K562 (cell line): ENCODE results near the gene KHDC1. TPM values are rescaled to one million over a fixed set of nuclear protein-coding genes. Genes with fewer than 3 reads are reported as not detected.

Experiments
- ARHGAP35 ChIP-seq: fragments of 450-650 bp; IDR thresholded peaks from 2 replicates; pipeline ENCODE4 v1.6.1; 2018; ENCODE audit not compliant: partially characterized antibody
- ATF1 ChIP-seq, 2 experiments: fragments of 450-650 bp in 1 of 2; IDR thresholded peaks; 2 replicates each; pipeline ENCODE4 v1.6.1; 2016; ENCODE audit warnings: missing compliant biosample characterization in 1 of 2, missing genetic modification characterization in 1 of 2
- HMG20A ChIP-seq: fragments of 450-650 bp; formaldehyde crosslinking; conservative IDR thresholded peaks from 2 replicates; pipeline ENCODE4 v1.4.0; 2020; ENCODE audit warnings: mild to moderate bottlenecking, mixed read lengths
- MTA3 ChIP-seq: fragments of 450-650 bp; formaldehyde crosslinking; IDR thresholded peaks from 2 replicates; pipeline ENCODE4 v1.6.1; 2017; ENCODE audit warnings: mild to moderate bottlenecking, borderline replicate concordance
- NCOR1 ChIP-seq: fragments of 450-650 bp; IDR thresholded peaks from 2 replicates; pipeline ENCODE4 v1.6.1; 2016; ENCODE audit warnings: mild to moderate bottlenecking, moderate library complexity
- NFE2 ChIP-seq: IDR thresholded peaks from 2 replicates; pipeline ENCODE4 v1.6.1; 2014; ENCODE audit warnings: antibody characterized with exemption, low read depth
- POLR2AphosphoS5 ChIP-seq: IDR thresholded peaks from 2 replicates; pipeline ENCODE4 v1.6.1; 2011; ENCODE audit warnings: mild to moderate bottlenecking, low read depth, low read length, moderate library complexity; ENCODE audit not compliant: control insufficient read depth, insufficient read depth
- SMARCA4 ChIP-seq: fragments of 450-650 bp; IDR thresholded peaks from 2 replicates; pipeline ENCODE4 v1.6.1; 2016
- ZNF75A ChIP-seq: fragments of 450-650 bp; formaldehyde crosslinking; IDR thresholded peaks from 2 replicates; pipeline ENCODE4 v1.4.0; 2020; ENCODE audit warnings: mild to moderate bottlenecking
- ZZZ3 ChIP-seq: fragments of 450-650 bp; IDR thresholded peaks from 2 replicates; pipeline ENCODE4 v1.6.1; 2016; ENCODE audit warnings: antibody characterized with exemption, mild to moderate bottlenecking, moderate library complexity
- polyA plus RNA-seq, 8 experiments: library from polyadenylated mRNA; depleted of rRNA in 4 of 8; stranded (reverse) in 5 of 8; unstranded in 3 of 8; fragments of >200 nt; fragmentation: Nextera tagmentation in 2 of 8; fragmentation: Illumina TruSeq in 1 of 8; extraction: Ambion mirVana in 2 of 8; extraction: Trizol in 1 of 8; gene quantifications; 2 replicates each; pipeline versions ENCODE4 v1.2.1 to v1.2.3, GENCODE V29; 2011 to 2014; ENCODE audit warnings: inconsistent platforms in 1 of 8, missing spikeins in 1 of 8
- total RNA-seq, 7 experiments: library from RNA; depleted of rRNA in 6 of 7; stranded (reverse); fragments of >200 nt in 6 of 7; fragmentation: Illumina TruSeq in 2 of 7; extraction: Trizol in 2 of 7; gene quantifications; 2 replicates each; pipeline versions ENCODE4 v1.2.1 to v1.2.3, GENCODE V29; 2011 to 2021; ENCODE audit warnings: low replicate concordance in 1 of 7
- TF ChIP-seq, protein P1 (sequence below): fragments of 450-650 bp; IDR thresholded peaks from 2 replicates; pipeline ENCODE4 v1.6.1; 2016; ENCODE audit warnings: mild to moderate bottlenecking, moderate library complexity
- TF ChIP-seq, protein P2 (sequence below): sonication (generic); formaldehyde crosslinking; IDR thresholded peaks from 2 replicates; pipeline ENCODE4 v1.8.0; 2022; ENCODE audit warnings: mild to moderate bottlenecking, missing genetic modification reagents

KHDC1 gene
- total and polyA plus RNA-seq, 9 of the 15 experiments (the other 6 are each of a cell fraction or from before 2014, with no cell fraction given): 2.5 to 19.5 (median 8.0) TPM

DNA sequence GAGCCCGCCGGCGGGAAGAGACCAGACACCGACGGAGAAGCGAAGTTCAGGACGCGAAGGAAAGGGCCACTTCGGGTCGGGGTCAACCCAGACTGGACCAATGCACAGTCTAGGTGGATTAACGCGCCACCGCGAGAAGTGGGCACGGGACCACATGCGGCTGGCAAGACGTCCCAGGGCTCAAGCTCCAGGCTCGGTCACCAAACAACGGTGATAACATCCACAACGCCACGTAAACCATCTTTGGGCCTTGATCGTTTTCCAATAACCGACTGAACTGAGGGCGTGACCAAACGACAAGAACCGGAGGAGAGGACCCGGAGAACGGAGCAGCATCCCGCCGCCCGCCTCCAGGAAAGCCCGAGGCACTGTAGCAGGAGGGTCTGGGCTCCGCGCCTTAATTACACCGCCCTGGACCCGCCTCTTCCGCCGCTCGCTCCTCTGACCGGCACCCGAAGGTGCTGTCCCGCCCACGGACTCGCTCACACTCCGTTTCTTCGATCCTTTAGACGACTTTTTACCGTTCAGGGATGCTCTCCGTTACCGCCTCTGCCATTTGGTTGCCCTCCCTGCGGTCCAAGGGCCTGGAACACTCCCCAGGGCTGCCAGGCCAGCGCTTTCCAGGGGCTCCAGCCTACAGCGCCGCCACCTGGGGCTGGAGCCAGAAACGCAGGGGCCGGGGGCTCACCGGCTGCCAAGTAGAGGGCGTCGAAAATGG is 46.9 kb upstream of the KHDC1 start (continued):
- TF ChIP-seq, protein P1, sequence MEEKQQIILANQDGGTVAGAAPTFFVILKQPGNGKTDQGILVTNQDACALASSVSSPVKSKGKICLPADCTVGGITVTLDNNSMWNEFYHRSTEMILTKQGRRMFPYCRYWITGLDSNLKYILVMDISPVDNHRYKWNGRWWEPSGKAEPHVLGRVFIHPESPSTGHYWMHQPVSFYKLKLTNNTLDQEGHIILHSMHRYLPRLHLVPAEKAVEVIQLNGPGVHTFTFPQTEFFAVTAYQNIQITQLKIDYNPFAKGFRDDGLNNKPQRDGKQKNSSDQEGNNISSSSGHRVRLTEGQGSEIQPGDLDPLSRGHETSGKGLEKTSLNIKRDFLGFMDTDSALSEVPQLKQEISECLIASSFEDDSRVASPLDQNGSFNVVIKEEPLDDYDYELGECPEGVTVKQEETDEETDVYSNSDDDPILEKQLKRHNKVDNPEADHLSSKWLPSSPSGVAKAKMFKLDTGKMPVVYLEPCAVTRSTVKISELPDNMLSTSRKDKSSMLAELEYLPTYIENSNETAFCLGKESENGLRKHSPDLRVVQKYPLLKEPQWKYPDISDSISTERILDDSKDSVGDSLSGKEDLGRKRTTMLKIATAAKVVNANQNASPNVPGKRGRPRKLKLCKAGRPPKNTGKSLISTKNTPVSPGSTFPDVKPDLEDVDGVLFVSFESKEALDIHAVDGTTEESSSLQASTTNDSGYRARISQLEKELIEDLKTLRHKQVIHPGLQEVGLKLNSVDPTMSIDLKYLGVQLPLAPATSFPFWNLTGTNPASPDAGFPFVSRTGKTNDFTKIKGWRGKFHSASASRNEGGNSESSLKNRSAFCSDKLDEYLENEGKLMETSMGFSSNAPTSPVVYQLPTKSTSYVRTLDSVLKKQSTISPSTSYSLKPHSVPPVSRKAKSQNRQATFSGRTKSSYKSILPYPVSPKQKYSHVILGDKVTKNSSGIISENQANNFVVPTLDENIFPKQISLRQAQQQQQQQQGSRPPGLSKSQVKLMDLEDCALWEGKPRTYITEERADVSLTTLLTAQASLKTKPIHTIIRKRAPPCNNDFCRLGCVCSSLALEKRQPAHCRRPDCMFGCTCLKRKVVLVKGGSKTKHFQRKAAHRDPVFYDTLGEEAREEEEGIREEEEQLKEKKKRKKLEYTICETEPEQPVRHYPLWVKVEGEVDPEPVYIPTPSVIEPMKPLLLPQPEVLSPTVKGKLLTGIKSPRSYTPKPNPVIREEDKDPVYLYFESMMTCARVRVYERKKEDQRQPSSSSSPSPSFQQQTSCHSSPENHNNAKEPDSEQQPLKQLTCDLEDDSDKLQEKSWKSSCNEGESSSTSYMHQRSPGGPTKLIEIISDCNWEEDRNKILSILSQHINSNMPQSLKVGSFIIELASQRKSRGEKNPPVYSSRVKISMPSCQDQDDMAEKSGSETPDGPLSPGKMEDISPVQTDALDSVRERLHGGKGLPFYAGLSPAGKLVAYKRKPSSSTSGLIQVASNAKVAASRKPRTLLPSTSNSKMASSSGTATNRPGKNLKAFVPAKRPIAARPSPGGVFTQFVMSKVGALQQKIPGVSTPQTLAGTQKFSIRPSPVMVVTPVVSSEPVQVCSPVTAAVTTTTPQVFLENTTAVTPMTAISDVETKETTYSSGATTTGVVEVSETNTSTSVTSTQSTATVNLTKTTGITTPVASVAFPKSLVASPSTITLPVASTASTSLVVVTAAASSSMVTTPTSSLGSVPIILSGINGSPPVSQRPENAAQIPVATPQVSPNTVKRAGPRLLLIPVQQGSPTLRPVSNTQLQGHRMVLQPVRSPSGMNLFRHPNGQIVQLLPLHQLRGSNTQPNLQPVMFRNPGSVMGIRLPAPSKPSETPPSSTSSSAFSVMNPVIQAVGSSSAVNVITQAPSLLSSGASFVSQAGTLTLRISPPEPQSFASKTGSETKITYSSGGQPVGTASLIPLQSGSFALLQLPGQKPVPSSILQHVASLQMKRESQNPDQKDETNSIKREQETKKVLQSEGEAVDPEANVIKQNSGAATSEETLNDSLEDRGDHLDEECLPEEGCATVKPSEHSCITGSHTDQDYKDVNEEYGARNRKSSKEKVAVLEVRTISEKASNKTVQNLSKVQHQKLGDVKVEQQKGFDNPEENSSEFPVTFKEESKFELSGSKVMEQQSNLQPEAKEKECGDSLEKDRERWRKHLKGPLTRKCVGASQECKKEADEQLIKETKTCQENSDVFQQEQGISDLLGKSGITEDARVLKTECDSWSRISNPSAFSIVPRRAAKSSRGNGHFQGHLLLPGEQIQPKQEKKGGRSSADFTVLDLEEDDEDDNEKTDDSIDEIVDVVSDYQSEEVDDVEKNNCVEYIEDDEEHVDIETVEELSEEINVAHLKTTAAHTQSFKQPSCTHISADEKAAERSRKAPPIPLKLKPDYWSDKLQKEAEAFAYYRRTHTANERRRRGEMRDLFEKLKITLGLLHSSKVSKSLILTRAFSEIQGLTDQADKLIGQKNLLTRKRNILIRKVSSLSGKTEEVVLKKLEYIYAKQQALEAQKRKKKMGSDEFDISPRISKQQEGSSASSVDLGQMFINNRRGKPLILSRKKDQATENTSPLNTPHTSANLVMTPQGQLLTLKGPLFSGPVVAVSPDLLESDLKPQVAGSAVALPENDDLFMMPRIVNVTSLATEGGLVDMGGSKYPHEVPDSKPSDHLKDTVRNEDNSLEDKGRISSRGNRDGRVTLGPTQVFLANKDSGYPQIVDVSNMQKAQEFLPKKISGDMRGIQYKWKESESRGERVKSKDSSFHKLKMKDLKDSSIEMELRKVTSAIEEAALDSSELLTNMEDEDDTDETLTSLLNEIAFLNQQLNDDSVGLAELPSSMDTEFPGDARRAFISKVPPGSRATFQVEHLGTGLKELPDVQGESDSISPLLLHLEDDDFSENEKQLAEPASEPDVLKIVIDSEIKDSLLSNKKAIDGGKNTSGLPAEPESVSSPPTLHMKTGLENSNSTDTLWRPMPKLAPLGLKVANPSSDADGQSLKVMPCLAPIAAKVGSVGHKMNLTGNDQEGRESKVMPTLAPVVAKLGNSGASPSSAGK: peak; percentile 89
- TF ChIP-seq ZNF75A (CRISPR knock-in tag) (no peak), POLR2AphosphoS5 (peak; percentile 58; the same call in 1 of the 2 replicates), ZZZ3 (peak; percentile 29; the same call in 1 of the 2 replicates), SMARCA4 (peak; percentile 61), NFE2 (no peak), ATF1 (CRISPR knock-in tag; IDR thresholded peaks at IDR 0.05) (no peak), ATF1 (tag; IDR thresholded peaks at IDR 0.05) (peak; percentile 55; the same call in 1 of the 2 replicates), ARHGAP35 (no peak), MTA3 (peak; percentile 63; the same call in 1 of the 2 replicates), NCOR1 (no peak), HMG20A (CRISPR knock-in tag) (no peak)
- TF ChIP-seq, protein P2, sequence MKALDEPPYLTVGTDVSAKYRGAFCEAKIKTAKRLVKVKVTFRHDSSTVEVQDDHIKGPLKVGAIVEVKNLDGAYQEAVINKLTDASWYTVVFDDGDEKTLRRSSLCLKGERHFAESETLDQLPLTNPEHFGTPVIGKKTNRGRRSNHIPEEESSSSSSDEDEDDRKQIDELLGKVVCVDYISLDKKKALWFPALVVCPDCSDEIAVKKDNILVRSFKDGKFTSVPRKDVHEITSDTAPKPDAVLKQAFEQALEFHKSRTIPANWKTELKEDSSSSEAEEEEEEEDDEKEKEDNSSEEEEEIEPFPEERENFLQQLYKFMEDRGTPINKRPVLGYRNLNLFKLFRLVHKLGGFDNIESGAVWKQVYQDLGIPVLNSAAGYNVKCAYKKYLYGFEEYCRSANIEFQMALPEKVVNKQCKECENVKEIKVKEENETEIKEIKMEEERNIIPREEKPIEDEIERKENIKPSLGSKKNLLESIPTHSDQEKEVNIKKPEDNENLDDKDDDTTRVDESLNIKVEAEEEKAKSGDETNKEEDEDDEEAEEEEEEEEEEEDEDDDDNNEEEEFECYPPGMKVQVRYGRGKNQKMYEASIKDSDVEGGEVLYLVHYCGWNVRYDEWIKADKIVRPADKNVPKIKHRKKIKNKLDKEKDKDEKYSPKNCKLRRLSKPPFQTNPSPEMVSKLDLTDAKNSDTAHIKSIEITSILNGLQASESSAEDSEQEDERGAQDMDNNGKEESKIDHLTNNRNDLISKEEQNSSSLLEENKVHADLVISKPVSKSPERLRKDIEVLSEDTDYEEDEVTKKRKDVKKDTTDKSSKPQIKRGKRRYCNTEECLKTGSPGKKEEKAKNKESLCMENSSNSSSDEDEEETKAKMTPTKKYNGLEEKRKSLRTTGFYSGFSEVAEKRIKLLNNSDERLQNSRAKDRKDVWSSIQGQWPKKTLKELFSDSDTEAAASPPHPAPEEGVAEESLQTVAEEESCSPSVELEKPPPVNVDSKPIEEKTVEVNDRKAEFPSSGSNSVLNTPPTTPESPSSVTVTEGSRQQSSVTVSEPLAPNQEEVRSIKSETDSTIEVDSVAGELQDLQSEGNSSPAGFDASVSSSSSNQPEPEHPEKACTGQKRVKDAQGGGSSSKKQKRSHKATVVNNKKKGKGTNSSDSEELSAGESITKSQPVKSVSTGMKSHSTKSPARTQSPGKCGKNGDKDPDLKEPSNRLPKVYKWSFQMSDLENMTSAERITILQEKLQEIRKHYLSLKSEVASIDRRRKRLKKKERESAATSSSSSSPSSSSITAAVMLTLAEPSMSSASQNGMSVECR: peak; percentile 41
